IPS-NIHi7 (cell line): ENCODE results near the gene MAPK11.

Experiments used
- DNase-seq: peaks from one replicate; pipeline ENCODE4 v3.0.0; 2012; ENCODE audit warnings: mixed read lengths; ENCODE audit errors: extremely low spot score

The MAPK11 gene

DNA sequence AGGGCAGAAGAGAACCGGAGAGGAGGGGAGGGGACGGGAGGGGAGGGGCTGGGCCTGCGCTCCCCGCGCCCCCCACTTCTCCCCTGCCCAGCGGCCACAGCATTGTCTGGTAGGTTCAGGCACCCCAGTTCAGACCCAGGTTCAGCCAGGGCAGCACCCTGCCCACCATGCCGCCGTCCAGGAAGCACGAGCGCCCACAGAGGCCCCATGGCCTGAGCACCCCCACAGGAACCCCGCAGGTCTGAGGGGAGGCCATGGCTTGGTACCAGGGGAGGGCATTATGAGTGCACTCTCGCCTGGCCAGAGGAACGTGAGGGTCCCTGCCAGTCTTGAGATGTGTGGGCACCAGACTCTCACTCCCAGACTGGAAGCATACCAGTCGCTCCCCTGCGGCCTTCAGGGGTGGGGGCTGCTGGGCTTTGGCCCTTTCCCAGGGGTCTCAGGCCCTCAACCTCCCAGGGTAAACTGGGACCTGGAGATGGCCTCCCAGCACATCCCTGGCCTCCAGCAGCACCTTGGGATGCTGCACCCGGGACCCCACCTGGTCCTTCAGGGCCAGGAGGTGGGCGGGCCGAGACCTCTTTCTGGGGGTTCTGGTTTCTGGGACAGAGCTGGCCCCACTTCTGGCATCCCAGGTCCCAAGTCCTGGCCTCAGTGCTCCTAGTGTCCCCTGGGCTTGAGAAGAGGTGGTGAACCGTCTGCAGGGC lies 37.9 kb upstream of the MAPK11 start:
- no peak for DNase-seq

DNA sequence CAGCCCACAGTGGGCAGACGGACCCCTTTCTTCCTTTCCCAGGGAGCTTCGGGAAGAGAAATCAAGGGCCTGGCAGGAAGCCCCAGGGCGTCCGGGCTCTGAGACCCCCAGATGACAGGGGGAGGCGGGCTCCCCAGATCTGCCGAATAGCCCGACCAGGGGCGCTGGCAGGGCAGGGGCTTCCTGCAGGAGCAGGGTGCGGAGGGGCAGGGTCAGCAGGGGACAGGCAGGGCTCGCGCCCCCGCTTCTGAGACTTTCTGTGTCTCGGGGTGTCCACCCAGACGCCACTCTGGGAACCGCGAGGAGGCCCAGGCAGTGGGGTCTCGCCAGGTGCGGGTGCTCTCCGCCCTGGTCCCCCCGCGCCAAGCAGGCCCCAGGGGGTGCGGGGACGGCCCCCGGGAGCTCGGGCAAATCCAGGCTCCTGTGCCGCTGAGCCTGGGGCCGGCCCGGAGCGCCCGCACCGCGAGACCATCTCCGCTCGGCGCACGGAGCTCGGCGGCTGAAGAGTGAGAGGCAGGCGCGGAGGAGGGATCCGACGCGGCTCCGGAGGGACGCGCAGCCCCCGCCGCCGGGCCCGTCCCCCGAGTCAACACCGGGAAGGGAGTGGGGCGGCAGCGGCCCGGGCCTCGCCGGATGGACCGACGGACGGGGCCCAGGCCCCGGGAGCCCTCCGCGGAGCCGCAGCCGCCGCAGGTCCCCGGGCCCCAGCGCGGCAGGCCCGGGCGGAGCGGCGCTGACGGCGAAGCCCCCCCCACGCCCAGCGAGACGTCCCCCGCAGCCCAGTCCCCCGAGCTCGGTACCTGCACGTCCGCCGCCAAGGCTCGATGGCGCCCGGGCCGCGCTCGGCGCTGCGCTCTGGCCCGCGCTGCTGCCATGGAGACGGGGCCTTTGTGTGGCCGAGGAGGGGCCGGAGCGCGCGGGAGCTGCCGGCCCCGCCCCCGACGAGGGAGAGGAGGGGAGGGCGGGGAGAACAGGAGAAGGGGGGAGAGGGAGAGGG lies 36.9 kb upstream of the MAPK11 start, which contains the start of gene PLXNB2:
TSS of gene PLXNB2 (minus strand) at position 894 of the 997 bp plus-strand sequence. CDS start 17,062 bp downstream, outside the sequence.
- peak; percentile 78 for DNase-seq

DNA sequence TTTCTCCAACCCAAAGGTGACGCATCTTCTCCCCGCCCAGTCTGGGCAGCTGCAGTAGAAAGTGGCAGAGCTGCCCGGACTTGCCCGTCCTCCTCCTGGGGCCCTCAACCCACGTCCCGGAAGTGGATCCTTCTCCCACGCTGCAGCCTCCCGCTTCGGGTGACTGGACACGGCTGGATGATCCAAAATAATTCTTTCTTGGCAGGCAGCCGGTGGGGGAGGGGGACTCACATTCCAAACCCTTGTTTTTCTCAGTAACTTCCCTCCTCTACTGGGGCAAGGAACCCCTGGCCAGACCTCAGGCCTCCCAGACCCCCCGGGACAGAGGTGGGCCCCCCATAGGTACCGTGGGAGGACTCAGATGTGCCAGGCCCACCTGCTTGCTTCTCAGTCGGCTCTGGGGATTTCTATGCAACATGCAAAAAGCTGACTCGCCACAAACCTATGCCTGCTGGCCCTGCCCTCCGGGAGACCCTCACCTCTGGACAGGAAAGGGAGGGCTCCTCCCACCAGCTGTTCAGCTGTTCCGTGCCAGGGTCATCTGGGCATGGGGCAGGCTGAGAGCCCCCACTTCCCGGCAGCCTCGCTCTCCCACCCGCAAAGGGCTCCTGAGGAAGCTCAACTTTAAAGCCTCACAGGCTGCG lies 35.9 kb upstream of the MAPK11 start:
- DNase-seq: no peak

DNA sequence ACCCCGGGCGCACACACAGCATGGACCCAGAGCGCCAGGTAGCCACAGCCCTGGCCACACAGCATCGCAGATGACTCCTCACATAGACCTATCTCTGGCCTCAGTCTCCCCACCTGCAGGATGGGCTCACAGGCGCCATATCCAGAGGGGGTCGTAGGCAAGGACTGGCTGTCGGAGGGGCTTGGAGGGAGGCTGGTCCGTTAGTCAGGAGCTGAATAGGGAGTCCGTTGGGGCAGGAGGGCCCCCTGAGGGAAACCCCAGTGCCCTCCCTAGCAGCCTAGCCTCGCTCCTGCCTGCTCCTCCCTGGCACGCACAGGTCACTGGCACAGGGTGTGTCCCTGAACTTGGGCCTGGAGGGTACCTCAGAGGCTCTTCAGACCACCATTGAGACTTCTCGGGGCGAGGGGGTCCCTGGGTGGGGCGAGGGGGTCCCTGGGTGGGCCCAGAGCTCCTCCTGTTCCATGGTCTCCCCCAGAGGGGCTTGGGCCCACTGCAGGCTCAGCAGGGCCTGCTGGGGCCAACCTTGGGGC lies 35.3 kb upstream of the MAPK11 start:
- DNase-seq: no peak

DNA sequence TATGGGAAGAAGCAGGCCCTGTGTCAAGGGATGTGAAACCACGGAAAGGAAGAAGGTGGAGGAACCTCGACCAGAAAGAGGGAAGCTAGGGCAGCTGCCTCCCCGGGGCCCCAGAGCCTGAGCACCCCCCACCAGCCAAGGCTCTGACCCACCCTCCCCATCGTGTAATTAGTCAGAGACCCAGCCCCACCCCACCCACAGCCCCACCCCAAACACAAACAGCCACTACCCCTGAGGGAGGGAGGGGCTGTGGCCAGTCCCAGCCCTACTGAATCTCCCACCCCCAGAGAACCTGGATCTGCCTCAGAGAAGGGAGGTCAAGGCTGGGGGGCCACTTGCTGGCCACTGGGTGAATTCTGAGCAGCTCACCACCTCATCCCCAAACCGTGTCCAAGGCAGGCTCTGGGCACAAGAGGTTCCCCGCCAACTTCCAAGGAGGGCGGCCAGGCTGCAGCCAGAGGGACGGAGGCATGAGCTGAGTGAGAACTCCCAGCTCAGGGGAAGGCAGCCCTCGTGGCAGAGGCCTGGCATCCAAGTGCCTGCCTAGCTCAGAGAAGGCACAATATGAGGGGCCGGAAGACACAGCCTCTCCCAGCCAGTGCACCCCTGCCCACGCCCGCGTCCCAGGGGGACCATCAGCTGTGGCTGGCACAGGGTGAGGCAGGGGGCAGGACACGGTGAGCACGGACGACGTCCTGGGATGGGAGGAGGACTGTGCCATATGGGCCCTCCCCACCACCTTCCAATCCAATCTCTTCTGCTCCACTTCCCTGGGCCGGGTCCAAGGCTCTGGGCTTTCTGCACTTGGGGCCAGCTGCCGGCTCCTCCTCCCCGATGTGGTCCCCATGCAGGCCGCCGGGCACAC lies 34.6 kb upstream of the MAPK11 start:
- no peak for DNase-seq

DNA sequence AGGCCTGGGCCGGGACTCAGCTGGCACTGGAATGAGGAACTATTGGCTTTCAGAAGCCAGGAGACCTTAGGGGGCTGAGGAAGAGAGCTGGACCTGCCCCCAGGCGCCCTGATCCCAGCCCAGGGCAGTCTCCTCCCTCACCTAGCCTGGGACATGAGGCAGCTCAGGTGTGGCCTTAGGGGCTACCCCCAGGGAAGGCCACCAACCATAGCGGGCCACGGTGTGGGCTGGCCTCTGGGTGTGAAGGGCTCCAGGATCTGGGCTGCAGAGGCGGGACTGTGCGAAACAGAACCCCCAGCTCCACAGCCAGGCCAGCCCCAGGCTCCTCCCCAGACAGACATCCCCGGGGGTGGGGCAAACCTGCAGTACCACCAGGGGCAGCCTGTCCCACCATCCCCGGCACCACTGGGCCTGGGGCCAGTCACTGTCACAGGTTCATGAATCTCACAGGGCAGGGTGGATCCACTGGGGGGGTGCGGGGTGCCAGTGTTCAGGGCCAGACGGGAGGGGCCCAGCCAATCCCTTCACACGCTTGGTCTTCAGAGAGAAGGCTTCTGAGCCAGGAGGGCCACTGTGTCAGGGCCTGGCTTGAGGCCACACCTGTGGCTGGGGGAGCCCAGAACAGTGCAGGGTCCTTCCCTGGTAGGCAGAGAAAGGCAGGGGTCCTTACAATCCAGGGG lies 33.8 kb upstream of the MAPK11 start:
- DNase-seq: peak; percentile 68

DNA sequence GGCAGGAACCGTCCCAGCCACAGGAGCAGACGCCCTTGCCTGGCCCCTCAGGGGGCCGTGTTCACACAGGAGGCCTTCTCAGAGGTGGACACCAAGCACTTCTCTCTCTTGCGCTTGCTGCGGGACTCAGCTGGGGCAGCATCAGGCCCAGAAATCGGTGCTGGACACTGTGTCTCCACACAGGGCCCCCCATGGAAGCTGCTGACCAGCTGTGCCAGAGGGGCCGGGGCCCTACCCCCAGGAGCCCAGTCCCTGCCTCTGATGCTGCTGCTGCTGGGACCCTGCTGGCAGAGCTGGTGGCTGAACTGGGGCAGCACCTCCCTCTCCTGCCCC lies 33.3 kb upstream of the MAPK11 start:
- no peak for DNase-seq

DNA sequence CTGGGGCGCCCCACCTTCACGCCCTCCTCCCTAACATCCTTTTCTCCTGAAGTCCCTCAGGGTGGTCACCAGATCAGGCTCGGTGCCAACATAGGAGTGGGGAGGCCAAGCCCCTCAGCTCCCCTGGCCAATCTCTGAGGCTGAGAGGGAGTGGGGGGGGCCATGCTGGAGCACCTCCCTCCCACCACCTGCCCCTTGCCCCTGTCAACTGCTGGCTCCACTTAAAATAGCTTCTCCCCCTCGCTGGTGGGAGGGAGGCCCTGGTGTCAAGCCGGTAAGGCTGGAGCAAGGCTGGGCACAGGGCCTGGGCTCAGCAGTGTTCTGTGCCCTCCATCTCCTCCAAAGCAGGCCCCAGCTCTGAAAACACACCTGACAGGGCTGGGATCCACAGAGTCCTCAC lies 32.4 kb upstream of the MAPK11 start:
- DNase-seq: no peak

DNA sequence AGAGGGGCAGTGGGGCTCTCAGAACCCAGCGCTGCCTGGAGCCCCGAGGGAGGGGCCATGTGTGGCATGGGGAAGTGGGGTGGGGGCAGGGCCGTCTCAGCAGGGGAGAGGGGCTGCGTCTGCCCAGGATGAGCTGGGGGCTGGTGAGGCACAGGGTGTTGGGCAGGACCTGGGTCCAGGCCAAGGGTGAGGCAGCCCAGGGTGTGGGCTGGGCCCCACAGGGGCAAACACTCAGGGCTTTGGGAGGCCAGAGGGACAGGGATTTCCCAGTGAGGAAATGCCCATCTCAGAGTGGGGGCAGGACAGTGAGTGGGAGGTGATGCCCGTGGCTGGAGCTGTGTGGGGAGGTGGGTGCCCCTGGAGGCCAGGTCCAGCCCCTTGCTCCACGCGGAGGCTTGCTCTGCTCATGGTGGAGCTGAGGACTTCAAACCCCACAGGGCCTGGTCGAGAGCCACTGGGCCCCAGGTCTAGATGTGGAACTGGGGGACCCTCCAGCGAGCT lies 31.9 kb upstream of the MAPK11 start:
- DNase-seq: no peak

DNA sequence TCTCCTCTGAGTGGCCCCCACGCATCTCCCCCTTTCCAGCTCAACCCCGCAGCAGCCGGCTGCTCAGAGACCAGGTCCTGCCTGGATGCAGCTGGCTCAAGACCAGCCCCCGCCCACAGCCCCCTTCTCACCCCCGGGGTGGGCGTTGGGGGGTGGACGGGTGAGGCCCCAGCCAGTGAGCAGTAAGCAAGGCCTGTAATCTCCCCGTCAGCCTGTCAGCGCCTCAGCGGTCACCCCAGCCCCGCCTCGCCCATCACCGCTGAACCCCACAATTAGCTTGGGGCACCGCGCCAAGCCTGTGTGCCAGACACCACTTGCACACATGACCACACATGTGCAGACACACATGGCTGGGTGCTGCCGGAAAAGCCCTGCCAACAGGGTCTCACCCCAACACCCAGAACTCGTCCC lies 31.4 kb upstream of the MAPK11 start:
- DNase-seq: no peak

DNA sequence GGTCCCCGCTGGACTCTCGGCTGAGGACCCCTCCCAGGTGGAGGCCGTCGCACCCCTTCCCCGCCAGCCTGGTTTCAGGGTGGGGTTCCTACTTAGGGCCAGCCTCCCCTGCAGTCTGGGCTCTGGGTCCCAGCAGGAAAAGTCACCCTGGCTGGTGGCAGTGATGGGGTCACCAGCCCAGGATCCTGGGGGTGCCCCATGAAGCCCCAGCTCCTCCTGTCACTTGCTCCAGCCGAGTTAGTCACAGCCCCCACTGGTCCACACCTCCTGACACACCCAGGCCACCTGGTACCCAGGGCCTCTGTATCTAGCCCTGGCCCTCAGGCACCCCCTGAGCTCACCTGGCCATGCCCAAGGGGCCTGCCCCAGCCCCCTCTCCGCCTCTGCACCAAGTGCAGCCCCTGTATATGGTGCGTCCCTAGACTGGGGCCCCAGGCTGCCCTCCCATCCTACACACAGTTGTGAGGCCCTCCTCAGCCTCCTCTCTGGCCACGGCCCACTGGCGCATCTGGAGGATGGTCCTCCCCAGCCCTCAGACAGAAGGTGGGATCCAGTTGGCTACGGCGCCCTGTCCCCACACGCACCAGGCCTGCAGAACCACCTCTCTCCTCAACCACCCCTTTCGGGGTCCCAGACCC lies 30.6 kb upstream of the MAPK11 start:
- DNase-seq: no peak

DNA sequence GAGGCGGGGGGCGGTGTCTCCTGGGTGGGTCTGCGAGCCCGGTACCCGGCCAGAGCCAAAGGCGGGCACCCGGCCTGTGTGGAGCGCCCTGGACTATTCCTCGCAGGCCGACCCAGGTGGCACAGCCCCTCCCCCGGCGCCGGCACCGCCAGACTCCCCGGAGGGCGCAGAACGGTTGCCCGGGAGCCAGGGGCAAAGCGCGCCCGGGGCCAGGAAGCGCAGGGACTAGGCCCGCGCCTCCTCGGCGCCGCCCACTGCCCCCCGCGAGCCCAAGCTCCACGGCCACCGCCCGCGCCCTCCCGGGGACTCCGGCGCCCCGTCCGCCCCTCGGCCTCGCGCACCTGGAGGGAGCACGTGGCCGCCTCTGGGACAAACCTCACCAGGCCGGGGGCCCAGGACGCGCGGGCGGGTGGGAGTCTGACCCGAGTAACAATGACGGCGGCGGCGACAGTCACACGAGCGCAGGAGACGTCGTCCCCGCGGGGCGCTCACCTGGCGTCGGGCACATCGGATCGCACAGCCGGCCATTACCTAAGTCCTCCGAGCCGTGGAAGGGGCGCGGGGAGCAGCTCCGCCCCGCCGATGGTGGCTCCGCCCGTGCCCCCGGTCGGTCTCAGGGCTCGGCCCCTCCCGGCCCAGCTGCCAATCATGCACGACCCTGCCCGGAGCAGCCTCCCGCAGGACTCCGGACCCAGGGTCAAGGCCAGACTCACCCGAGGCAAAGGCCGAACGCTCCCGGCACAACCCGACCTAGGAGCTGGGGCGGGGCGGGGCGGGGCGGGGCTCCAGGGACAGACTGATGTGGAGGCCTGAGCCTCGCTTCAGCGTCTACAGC lies 29.8 kb upstream of the MAPK11 start:
- peak; percentile 87 for DNase-seq

DNA sequence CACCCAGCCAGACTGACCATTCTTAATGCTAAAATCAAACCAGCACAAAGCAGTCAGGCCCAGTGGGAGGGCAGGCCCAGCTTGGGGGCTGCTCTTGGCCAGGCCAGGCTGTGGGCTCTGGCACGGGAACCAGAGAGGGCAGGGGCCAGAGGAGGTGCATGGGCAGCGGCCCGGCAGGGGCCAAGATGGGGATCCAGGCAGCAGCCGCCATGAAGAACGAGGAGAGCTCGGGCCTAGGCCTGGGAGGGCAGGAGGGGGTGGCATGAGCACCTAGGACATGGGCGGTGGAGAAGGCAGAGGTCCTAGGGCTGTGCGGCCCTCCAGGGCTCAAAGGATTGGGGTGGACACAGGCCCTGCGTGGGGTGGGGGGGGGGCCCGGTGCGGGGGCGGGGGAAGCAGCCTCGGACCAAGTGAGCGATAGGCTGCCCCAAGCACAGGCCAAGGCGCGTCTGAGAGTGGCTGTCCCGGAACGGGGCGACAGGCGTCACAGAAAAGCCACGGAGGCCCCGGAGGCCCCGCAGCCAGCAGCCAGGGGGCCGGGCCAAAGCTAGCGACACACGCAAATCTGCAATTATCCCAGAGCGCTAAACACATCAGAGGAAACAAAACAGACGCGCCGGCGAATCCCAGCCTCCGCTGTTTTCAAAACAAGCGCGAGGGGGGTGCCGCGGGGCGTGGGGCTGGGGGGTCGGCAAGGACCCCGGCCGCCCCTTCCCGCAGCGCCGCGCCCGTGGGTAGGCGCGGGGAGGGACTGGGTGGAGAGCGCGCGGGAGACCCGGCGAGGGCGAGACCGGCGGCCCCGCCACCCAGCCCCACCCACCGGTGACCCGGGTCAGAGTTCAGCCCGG lies 29.0 kb upstream of the MAPK11 start:
- DNase-seq: no peak

DNA sequence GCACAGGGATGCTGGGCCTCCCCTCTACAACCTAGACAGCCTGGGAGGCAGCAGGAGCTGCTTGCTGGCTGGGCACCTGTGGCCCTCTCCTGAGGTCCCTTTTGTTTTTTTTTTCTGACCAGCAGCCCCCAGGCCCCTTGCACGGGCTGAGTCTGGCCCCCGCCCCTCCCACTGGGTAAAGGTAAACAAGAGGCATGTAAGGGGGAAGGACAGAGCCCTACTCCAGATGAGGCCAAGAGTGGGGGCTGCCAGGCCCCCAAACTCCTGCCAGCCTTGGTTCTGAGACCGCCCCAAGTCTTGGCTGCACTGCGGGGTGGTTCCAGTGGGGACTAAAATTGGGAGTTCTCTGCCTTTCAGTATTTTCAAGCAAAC lies 28.1 kb upstream of the MAPK11 start:
- no peak for DNase-seq

DNA sequence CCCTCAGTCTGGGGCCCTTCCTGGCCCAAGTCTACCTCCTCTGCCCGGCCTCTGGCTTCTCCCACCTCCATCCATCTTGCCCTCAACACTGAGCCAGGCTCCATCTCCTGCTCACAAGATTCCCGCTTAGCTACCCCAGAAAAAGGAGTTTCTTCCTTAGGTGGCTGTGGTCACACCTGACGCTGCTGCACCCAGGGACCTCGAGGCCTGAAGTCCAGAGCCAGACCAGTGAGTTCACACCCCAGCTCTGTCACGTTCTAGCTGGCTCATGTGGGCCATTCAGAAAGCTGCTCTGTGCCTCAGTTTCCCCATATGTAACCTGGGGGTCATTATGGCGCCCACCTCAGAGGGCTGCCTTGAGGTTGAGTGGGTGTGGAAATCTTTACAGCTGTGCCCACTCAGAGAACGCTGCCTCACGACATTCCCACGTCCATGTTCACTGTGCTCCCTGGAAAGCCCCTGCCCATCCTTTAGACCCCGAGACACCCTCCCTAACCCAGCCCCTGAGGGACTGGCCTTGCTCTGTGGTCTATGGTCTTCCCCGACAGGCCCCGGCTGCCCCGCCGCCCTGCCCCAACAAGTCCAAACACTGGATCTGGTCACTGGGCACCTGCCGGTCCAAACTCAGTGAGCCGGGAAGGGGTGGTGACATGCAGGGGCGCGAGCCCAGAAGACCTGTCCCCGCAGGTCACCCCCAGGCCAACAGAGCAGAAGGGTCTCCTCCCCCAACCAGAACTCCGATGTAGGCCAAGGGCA lies 27.5 kb upstream of the MAPK11 start:
- DNase-seq: no peak

DNA sequence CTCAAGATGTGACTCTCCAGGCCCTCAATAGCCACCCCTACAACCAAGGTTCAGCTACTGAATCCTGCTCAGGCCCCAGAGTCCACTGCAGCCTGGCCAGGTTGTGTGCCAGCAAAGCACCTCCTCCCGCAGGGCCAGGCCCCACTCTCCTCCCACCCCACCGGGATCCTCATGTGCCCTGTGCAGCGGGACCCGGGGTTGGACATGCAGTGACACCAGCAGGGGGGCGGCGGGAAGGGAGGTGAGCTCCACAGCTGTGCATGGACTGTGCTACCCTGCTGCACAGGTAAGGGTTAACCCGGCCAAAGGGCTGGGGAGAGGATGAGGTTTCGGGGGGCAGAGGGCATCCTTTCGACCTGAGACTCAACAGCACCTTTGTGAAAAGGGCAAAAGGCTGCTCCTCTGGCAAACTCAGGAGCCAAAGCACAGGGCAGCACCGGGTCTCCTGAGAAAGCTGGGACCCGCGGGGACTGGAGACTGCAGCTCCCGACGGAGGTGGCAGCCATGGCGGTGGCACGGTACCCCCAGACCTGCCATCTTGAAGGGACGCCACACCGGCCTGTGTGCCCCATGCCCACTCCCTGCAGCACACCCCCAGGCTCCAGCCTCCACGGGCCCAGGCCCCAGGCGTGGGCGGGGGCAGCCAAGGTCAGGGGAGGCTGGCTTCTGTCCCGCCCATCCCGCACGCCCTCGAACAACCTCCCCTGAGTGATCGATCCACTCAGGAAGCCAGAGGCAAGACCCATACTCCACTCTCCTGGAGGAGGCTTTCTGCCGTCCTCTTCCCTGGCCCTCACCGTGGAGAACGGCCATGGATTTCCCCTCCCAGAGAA lies 26.7 kb upstream of the MAPK11 start:
- DNase-seq: no peak

DNA sequence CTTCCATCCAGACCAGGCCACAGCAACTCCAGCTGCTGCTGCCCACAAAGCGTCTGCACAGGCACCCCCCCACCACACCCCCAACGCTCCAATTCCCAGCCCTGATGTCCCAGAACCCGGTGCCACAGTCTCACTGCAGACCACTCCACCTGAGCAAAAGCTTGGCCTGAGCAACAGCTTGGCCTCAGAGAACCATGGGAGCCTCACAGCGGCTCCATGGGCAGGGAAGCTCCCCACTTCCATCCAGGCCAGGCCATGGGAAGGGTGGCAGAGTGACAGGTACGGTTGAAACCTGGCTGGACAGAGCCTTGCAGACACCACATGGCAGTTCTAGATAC lies 24.1 kb upstream of the MAPK11 start:
- DNase-seq: no peak
